HL-60 (cell line): Measurements from ENCODE around the gene FUT6.

Experiments
- DNase-seq, 2 experiments: peaks; one replicate each; pipeline ENCODE4 v3.0.0-alpha.2; 2010 to 2020; ENCODE audit warnings: low read depth in 1 of 2, low spot score in 1 of 2
- H3K27ac ChIP-seq: fragments of 250-450 bp; sonication (Bioruptor Pico); replicated peaks from 2 replicates; pipeline ENCODE4 v1.5.1; 2020; ENCODE audit warnings: mild to moderate bottlenecking, moderate library complexity
- H3K27me3 ChIP-seq: fragments of 250-450 bp; sonication (Bioruptor Pico); 2 replicates; pipeline ENCODE4 v1.5.1; 2021; ENCODE audit warnings: mild to moderate bottlenecking, moderate library complexity; ENCODE audit not compliant: insufficient read depth, poor library complexity, severe bottlenecking
- H3K4me3 ChIP-seq: replicated peaks from 2 replicates; pipeline ENCODE4 v1.5.1; 2011; ENCODE audit warnings: mild to moderate bottlenecking, control low read depth, low read length; ENCODE audit not compliant: insufficient read depth
- GABPA ChIP-seq: IDR thresholded peaks from 2 replicates; pipeline ENCODE4 v1.6.1; 2012; ENCODE audit warnings: low read depth
- POLR2AphosphoS5 ChIP-seq: IDR thresholded peaks from 2 replicates; pipeline ENCODE4 v1.6.1; 2012; ENCODE audit warnings: low read depth
- SPI1 ChIP-seq: IDR thresholded peaks from 2 replicates; pipeline ENCODE4 v1.6.1; 2012; ENCODE audit warnings: low read depth, mild to moderate bottlenecking, borderline replicate concordance
- TF ChIP-seq, protein P1 (sequence below): IDR thresholded peaks from 2 replicates; pipeline ENCODE4 v1.6.1; 2012; ENCODE audit warnings: low read depth; ENCODE audit not compliant: insufficient replicate concordance
- TF ChIP-seq, protein P2 (sequence below): IDR thresholded peaks from one replicate; pipeline ENCODE4 v1.5.1; 2011; ENCODE audit warnings: low read length, control low read depth, inconsistent platforms; ENCODE audit not compliant: insufficient read depth

Gene FUT6

DNA sequence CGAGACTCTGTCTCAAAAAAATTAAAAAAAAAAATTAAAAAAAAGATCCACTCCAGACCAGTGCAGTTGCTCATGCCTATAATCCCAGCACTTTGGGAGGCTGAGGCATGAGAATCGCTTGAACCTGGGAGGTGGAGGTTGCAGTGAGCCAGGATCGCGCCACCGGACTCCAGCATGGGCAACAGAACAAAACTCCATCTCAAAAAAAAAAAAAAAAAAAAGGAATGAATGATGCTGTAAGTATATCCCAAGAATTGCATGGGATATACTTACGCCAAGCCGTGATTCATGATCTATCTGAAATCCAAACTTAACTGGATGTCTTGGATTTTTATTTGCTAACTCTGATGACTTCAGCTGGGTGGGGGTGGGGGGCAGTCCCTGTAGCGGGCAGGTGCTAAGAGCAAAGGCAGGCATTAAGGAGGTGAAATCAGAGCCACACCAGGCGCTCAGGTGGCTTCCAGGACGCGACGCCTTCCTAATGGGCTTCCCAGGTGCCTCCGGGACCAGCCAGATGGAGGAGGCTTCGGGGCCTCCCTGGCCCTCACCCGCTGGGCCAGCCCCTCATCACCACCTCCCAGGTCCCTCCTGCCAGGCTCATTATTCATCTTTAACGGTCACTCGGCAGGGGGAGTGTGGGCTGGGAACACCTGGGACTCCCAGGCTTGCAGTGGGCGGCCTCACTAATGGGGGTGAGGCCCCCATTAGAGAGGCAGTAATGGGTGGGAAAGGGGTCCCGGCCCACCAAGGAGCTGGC is 42.2 kb upstream of the FUT6 start:
- Histone ChIP-seq H3K27ac (no peak overlapping the region), H3K4me3 (no peak overlapping the region), H3K27me3 (peaks cover 2% of the 10 kb centered on the region)
- DNase-seq, result no peak
- TF ChIP-seq, protein P1, sequence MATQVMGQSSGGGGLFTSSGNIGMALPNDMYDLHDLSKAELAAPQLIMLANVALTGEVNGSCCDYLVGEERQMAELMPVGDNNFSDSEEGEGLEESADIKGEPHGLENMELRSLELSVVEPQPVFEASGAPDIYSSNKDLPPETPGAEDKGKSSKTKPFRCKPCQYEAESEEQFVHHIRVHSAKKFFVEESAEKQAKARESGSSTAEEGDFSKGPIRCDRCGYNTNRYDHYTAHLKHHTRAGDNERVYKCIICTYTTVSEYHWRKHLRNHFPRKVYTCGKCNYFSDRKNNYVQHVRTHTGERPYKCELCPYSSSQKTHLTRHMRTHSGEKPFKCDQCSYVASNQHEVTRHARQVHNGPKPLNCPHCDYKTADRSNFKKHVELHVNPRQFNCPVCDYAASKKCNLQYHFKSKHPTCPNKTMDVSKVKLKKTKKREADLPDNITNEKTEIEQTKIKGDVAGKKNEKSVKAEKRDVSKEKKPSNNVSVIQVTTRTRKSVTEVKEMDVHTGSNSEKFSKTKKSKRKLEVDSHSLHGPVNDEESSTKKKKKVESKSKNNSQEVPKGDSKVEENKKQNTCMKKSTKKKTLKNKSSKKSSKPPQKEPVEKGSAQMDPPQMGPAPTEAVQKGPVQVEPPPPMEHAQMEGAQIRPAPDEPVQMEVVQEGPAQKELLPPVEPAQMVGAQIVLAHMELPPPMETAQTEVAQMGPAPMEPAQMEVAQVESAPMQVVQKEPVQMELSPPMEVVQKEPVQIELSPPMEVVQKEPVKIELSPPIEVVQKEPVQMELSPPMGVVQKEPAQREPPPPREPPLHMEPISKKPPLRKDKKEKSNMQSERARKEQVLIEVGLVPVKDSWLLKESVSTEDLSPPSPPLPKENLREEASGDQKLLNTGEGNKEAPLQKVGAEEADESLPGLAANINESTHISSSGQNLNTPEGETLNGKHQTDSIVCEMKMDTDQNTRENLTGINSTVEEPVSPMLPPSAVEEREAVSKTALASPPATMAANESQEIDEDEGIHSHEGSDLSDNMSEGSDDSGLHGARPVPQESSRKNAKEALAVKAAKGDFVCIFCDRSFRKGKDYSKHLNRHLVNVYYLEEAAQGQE, result no peak
- TF ChIP-seq POLR2AphosphoS5 (no peak), SPI1 (no peak), GABPA (no peak)
- TF ChIP-seq, protein P2, sequence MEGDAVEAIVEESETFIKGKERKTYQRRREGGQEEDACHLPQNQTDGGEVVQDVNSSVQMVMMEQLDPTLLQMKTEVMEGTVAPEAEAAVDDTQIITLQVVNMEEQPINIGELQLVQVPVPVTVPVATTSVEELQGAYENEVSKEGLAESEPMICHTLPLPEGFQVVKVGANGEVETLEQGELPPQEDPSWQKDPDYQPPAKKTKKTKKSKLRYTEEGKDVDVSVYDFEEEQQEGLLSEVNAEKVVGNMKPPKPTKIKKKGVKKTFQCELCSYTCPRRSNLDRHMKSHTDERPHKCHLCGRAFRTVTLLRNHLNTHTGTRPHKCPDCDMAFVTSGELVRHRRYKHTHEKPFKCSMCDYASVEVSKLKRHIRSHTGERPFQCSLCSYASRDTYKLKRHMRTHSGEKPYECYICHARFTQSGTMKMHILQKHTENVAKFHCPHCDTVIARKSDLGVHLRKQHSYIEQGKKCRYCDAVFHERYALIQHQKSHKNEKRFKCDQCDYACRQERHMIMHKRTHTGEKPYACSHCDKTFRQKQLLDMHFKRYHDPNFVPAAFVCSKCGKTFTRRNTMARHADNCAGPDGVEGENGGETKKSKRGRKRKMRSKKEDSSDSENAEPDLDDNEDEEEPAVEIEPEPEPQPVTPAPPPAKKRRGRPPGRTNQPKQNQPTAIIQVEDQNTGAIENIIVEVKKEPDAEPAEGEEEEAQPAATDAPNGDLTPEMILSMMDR, result no peak

DNA sequence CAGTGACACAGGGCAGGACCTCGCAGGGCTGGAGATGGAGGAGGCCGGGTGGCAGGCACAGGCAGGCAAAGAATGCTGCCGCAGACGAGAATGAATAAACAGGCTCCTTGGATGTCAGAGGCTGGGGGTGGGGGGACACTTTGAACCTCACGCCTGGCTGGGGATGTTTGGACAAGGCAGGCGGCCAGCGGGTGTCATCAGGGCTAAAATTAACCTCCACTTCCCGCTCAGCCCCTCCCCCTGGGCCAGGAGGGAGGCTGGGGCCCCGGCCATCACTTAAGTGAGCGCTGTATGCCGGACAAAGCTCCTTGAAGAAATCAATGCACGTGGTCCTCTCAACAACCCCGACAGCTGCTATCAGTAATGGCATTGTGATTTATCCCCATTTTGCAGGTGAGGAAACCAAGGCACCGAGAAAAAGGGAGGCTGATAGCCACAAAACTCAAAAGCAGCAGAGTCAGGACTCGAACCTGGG is 41.1 kb upstream of the FUT6 start:
- no peak overlapping the region for H3K4me3 ChIP-seq
- H3K27me3 ChIP-seq, result peaks cover 2% of the 10 kb centered on the region
- DNase-seq, result no peak
- TF ChIP-seq, protein P2, result no peak
- no peak for TF ChIP-seq POLR2AphosphoS5
- TF ChIP-seq SPI1, result no peak
- no peak overlapping the region for H3K27ac ChIP-seq

DNA sequence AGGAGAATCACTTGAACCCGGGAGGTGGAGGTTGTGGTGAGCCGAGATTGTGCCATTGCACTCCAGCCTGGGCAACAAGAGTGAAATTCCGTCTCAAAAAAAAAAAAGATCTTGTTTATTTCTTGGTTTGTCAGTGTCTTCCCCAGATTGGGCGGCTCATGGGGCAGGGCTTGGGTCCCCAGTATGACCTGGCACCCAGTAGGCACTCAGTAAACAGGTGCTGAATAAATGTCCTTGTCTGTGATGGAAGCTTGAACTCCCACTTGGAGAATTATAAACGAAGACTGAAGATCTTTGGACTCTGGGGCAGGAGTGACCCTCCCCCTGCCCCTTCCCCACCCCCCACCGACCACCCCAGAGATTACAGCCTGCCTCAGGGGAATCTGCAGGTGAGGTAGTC is 40.7 kb upstream of the FUT6 start:
- Histone ChIP-seq H3K27me3 (peaks cover 2% of the 10 kb centered on the region), H3K27ac (no peak overlapping the region), H3K4me3 (no peak overlapping the region)
- TF ChIP-seq GABPA, result no peak
- TF ChIP-seq POLR2AphosphoS5, result no peak
- TF ChIP-seq, protein P2, result no peak
- DNase-seq, result no peak

DNA sequence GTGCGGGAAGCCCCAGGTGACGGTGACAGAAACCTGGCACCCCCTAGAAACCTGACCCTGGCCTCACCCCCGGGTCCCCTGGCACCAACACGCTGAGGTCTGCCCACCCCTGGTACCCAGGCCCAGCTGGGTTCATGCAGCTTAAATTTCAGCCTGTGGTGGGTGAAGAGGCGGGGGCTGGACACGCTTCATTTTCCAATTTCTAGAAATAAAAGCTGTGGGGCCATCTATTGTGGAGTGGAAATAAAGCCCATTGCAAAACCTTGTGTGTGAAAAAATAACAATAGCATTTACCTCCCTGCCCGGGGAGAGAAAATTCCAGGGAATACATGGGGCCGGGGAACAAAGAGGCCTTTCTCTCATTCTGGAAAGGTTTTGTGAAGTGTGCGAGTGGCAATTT is 38.4 kb upstream of the FUT6 start:
- H3K4me3 ChIP-seq, result no peak overlapping the region
- TF ChIP-seq, protein P2, result no peak
- TF ChIP-seq, protein P1, result no peak
- TF ChIP-seq GABPA (no peak), POLR2AphosphoS5 (no peak), SPI1 (no peak)
- no peak for DNase-seq
- H3K27ac ChIP-seq, result no peak overlapping the region
- H3K27me3 ChIP-seq, result peaks cover 2% of the 10 kb centered on the region
